DMS79 (cell line): ENCODE data around the gene MRTFA.
"Not testable (repeated sequence)": the region's sequence is repeated elsewhere in the genome, so short reads cannot be mapped to it uniquely, and the experiment has no call there.

Experiments
- DNase-seq: peaks from one replicate; lab custom pipeline; 2025; lab: John Stamatoyannopoulos, UW

Gene MRTFA

DNA sequence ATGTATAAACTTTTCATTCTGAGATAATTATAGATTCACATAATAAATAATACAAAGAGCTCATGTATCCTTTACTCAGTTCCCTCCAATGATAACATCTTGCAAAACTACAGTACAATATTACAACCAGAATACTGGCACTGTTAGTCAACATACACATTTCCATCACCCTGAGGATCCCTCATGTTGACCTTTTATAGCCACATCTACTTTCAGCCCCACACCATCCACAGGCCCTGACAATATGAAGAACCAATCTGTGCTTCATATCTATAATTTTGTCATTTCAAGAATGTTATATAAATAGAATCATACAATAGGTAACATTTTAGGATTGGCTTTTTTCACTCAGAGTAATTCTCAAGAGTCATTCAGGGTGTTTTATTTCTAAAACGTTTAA, 115.5 kb downstream of the MRTFA start:
- no peak for DNase-seq

DNA sequence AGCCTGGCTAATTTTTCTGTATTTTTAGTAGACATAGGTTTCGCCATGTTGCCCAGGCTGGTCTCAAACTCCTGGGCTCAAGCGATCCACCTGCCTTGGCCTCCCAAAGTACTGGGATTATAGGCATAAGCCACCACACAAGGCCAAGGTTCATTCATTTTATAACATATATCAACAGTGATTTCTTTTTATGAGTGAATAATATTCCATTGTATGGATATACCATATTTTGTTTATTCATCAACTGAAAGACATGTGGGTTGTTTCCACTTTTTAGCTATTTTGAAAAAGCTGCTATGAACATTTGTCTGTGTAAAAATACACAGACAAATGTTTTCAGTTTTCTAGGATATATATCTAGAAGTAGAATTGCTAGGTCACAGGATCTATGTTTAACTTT, 116.0 kb downstream of the MRTFA start:
- DNase-seq: no peak

DNA sequence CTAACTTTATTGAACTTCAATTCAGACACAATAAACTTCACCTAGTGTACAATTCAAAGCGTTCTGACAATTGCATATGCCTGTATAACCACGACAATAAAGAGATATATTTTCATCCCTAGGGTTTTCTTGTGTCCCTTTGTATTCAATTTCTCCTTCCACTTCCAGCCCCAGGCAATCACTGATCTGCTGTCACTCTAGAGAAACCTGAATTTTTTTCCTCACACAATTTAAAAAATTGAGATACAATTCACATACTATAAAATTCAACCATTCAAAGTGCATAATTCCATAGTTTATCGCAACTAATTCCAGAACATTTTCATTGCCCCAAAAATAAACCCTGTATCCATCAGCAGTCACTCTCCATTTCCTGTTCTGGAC, 116.6 kb downstream of the MRTFA start:
- DNase-seq: no peak

DNA sequence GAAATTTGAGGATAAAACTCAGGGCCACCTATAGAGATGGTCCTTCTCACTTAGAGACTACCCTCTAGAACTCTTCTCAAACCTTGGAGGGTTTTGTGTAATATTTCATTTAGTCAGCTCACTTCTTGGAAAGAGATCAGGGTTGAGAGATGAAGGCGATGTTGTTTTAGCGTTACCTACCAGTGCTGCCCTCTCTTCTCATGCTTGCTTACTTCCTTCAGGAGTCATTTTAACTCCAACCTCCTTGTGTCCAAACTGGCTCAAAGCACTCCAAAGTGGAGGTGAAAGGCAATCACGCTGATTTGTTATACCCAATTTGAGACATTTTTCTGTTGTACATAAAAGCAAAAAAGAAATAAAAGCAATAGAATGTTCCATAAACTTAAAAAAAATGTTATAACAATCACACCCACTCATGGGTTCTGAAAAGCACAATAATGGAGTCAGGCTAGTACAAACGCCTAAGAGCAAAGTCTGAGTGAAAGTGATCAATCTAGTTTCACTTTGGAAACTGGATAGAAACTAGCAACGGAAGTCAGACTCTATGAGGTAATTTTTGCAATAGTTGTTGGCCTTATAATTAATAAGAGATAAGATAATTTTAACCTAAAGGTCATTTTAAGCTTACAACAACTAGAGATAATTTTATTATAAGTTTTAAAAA, 117.1 kb downstream of the MRTFA start:
- no peak for DNase-seq

DNA sequence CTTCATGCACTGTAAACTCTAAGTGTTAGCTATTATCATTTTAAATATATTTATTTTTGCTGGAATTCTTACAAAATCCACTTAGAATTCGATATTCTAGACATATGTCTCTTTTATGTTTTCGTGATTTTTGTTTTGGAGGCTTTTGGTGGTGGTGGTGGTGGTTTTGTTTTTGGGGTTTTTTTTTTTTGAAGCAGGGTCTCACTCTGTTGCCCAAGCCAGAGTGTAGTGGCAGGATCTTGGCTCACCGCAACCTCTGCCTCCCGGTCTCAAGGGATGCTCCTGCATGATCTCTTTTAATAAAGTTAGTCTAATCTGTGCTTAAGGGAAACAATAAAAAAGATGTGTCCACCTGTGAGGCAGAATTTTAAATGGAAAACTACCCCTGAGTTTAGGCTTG, 117.7 kb downstream of the MRTFA start:
- no peak for DNase-seq

DNA sequence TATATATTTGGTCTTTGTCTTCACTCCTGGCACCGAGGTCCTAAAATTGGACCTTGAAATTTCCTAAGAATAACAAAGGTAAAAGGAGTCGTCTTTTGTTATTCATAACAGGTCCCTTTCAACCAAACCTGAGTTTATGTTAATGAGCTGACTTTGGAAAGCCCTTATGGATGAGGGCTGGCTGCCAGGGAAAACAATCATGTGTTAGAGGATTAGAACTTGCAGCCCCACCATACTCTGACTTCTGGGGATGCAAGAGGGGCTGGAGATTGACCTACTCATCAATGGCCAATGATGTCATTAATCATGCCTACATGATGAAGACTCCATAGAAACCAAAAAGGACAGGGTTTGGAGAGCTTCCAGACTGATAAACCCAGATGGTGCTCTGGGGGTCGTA, 118.9 kb downstream of the MRTFA start:
- no peak for DNase-seq

DNA sequence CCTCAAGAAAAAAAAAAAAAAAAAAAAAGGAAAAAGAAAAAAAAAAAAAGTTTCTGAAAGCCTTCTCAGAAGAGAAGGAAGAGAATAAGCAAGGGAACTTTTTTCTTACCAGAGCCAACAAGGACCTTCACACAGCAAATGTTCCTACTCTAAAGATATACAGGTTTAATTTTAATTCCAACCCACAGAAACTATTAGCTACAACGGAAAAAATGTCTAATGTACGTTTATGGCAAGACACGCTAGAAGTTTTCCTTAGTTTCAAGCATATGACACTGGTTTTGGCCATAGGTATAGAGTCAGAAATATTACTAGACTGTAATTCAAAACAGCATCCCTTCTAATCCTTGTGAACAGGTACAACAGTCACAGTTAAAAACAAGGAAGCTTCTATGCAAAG, 120.1 kb downstream of the MRTFA start:
- no peak for DNase-seq

DNA sequence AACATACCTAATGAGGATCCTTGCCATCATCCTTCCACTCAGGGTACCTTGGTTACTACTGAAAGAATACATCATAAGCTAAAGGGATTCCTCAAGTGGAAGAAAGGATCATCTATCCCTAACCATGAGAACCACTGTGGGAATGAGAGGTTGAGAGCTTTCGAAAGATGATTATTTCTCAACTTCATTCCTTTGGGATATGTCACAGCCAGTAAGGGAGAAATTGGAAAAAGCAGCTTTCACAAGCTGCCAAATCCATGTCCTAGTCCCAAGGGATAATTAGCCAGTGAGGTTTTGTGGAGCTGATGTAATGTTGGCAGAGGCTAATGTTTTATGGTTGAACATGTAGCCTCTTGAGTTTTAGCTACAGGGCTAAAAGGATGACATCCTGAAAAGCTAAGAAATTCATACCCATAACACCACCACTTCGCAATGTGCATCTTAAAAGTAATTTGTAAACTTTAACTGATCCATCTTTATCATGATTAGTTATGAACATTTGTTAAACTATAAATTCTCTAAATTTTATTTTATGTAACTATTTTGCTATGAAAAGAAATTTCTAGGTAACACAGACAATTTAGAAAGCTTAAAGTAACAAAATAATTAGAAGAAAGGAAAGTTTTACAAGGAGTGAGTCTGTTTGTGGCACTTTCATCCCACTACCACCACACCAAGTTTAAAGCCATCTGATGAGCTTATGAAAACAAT, 123.9 kb downstream of the MRTFA start:
- peak; percentile 28 for DNase-seq

DNA sequence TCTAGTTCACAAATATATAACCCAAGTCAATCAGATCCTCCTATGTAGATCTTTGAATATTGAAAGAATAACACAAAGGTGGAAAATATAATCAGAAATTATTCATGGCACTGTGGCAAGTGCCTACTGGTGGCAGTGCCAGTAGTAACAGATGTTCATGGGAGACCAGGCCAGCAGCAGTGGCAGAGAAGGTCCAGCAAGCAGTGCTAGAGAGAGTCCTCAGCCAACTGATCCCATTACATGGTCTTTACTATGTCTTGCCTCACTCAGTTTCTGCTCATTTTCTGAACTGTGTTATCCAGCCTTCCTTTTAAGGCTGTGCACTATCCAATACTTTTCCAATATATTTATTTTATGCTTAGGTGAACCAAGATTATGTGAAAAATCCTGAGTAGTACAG, 124.9 kb downstream of the MRTFA start:
- no peak for DNase-seq

DNA sequence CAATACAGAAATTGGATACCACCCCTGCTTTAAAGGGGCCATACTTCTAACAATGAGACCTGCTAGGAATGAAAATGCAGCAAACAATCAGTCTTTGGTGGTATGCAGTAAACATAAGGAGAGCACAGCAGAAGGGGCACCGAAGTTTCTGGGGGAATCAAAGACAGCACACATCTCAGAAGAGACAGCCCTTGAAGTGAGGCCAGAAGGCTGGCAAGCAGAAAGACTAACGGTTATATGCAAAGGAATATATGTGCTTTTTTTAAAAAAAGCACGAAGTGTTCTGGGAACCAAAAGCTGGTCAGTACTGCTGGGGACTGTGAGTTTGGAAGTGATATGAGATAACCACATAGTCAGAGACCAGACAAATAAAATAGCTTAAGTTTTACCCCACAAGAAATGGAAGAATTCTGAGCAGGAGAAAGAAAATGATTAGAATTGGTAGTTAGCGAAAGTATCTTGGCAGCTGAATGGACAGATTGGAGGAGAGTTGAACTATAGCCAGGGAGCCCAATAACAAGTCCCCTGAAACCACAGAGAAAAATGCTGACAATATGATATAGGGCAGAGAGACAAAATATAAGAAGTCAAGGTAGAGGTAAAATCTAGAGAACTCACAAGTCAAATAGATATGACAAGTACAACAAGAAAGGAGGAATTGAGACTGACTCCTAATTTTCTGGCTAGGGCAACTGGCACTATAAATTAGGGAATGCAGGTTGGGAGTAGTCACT, 125.7 kb downstream of the MRTFA start:
- DNase-seq: no peak

DNA sequence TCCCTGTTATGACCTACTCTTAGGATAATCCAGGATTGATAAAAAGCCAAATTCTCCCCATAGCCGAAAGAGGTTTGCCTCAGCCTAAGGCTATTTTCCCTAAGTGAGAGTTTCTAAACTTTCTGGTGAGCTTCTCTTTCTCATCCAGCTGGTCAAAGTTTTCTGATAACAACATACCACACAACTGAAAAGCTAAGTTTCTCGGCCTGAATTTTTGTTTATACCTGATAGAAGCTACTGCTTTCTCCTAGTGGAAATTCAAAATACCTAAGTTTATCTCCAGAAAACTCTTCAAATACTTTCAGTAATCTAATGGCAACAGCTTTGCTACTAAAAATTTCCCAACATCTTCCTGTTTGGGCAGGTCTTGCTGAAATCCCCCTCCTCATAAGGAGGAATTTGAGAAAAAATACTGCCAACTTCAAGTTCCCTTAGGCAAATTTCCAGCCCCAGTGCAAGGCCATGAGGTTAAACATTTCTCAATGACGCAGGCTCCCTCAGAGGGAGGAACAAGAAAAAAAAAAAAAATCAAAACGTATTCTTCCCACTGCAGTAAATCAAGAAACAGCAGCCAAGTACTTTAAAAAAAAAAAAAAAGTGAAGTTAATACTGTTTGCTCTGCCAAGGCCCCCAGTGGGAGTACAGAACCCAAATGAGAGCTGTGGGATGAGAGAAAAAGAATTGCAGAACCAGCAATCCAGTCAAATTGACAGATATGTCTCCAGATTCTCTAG, 127.0 kb downstream of the MRTFA start:
- no peak for DNase-seq

DNA sequence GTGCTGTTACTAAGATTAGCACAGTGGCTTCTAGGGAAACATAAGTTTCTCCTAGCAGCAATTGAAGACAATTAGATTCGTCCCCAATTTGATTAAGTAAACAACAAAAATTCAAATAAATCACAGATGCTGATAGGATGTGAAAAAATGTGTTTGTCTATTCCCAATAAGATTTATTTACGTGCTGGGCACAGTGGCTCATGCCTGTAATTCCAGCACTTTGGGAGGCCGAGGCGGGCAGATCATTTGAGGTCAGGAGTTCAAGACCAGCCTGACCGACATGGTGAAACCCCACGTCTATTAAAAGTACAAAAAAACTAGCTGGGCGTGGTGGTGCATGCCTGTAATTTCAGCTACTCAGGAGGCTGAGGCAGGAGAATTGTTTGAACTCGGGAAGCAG, 128.5 kb downstream of the MRTFA start:
- DNase-seq: not testable (repeated sequence)

DNA sequence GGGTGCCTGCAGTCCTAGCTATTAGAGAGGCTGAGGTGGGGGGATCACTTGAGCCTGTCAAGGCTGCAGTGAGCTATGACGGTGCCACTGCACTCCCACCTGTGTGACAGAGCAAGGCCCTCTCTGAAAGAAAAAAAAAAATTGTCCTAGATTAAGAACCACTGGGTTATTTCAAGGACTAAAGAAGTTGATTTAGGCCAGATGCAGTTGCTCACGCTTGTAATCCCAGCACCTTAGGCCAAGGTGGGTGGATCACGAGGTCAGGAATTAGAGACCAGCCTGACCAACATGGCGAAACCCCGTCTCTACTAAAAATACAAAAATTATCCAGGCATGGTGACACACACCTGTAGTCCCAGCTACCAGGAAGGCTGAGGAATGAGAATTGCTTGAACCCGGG, 129.0 kb downstream of the MRTFA start:
- DNase-seq: no peak

DNA sequence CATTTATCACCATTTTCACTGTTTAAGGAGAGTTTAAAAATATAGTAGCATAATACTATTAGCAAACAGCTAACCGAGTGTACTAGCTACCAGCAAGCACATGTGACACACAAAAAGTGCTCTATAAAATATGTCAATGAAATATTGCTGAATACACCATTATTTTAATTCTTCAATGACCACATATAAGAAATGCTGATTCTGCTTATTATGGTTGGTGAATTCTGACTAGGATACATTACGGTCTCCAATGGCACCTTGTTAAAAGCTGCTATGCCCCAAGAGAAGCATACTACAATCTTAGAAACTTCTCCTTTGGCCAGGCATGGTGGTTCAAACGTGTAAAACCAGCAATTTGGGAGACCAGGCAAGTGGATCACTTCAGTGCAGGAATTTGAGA, 129.8 kb downstream of the MRTFA start:
- DNase-seq: no peak

DNA sequence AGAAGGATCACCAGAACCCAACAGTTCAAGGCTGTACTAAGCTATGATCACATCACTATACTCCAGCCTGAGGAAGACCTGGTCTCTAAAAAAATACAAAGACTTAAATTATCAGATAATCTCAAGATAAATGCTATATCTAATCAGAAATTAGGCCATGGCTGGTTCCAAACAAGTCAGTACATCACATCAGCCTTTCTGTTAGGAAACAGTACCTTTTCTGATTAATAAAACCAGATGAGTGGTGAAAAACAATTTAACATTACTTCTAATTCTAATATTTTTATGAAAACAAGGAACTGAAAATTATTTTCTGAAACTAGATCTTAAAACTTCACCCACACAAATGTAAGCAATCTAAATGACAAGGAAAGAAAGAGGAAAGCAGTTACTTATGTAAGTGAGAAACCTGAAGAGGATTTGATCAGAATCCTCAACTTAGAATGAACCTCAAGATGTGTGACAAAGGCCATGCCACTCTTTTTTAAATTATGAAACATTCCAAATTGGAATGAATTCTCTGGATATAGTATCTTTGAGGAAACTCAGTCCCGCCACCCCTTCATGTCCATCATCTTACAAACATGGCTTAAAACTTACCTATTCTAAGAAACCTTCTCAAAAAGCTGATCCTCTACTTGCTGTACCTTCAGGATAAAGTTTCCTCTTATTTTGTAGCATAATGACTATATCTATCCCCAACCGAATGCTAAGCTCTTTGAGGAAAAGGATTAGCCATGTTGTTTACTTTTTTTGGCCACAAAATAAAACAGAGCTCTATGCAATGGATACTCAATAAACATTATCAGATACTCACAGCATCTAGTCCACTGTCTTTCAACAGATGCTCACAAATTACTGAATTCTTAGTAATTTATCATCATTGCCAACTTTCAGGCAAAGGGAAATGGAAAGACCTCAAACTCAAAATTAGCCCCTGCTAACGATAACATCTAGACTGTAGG, 132.0 kb downstream of the MRTFA start:
- DNase-seq: no peak

DNA sequence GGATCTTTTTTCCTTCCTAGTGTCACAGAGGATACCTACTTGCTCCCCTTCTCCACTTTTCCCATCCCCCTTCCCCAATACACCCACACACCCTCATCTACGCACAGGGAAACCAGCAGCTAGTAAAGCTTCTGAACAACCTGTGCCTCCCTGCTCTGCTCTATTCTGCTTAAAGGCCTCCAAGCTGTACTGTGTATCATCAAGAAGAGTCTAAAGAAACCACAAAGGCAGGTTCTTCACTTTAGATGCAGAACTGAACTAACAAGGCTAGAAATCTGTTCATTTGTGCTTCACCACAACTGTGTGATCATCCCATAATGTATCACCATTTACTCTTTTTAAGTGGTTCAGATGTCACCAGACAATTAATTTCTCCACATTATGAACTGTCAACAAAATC, 133.6 kb downstream of the MRTFA start:
- DNase-seq: no peak

DNA sequence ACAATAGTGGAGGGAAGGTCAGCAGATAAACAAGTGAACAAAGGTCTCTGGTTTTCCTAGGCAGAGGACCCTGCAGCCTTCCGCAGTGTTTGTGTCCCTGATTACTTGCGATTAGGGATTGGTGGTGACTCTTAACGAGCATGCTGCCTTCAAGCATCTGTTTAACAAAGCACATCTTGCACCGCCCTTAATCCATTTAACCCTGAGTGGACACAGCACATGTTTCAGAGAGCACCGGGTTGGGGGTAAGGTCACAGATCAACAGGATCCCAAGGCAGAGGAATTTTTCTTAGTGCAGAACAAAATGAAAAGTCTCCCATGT, 136.1 kb downstream of the MRTFA start:
- DNase-seq: not testable (repeated sequence)

DNA sequence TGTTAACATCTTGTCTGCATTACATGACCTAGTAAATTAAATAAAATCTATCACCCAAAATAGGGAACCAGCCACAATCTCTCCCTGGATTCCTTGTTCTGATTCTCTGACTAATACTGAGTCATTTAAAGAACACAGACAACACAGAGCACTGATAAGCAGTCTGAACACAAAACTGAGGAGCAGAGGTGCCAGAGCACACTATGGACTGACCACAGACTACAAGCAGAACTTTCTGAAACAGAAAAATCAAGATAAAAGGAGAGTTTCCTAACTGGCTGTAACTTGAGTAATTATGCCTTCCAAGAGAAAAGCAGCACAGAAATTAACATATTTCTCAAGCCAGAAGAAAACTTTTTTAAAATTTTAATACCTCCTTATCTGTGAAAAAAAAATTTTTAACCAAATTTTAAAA, 137.3 kb downstream of the MRTFA start:
- no peak for DNase-seq

DNA sequence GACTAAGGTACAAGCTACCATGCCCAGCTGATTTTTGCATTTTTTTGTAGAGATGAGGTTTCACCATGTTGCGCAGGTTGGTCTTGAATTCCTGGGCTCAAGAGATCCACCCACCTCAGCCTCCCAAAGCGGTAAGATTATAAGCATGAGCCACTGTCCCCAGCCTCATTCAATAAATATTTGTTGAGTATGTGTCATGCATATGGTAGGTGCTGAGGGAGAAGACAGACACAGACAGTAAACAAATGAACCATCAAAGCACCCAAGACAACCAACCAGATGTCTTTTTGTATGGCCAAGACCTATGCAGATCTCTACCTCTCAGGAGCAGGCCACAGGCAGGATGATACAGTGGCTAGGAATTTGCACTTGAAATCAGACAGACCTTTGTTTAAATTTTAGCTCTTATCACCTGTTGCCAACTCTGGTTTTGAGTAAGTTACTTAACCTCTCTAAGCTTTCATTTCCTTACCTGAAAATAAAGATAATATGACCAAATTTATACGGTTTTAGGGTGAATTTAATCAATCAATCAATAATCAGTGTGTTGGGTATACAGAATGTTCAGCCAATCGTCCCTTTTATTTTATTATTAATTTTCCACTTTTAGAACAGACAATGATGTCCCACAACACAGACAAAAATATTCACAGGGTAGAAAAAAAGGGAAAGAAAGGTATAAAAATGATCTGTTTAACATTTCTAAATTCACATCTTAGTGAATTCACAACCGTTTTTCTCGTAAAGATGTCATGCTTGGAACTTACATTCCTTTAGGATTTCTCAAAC, 137.9 kb downstream of the MRTFA start:
- DNase-seq: no peak

DNA sequence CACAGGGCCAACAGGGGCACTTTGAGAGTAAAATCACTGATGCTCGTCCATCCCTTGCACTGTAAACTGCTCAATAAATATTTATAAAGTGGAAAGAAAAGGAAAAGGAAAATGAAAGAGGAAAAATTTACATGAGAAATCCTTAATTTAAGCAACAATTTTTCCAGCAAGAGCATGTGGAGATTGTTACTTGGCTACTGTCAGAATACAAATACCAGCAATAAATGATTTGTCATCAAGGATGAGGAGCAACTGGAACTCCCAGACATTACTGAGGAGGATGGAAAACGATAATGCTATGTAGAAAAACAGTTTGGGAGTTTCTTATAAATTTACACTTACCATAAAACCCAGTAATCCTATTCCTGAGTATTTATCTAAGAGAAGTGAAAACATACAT, 143.1 kb downstream of the MRTFA start:
- no peak for DNase-seq
